HG03439 (cell line): ENCODE measurements around the gene UBE2R2.
"Not testable (repeated sequence)": the region's sequence is repeated elsewhere in the genome, so short reads cannot be mapped to it uniquely, and the experiment has no call there.

ENCODE experiments used
- ATAC-seq: cut with Tn5 transposase; IDR thresholded peaks from one replicate; pipeline ENCODE4 v1.9.1; 2021; ENCODE audit warnings: mild to moderate bottlenecking, moderate library complexity; ENCODE audit not compliant: unreplicated experiment

The UBE2R2 gene

DNA sequence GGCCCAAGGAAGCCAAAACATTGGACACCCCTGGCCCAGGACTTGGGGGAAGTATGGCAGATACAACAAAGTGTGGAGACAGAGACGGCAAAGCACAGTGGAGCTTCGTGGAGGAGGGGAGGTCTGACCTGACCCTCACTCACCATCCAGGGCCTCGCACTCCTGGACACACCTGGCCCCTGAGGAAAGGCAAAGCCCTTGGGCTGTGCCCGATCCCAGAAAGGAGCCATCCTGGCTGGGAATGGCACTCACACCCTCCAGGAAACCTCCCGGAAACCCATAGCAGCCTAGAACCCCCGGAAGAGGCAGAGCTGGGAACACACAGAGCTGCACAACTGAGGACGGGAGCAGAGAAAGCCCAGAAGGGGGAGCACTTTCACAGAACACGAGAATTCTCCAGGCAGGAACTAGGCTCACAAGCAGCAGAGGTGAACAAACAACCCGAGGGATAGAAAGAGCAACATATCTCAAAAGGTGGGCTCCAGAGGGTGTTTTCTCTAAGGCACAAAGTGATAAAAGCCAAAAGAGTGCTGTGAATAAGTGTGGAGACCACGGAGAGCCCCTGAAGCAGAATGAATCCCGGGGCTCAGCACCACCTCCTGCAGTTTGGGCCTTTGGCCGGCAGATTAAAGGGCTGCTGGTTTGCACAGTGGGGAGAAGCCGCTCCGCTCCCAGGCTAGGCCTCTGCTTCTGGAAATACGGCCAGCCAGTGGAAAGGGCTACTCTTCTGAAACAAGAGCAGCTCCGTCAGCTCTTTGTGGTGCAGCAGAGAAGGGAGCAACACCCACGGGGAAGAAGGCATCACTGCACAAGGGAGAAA is 108.2 kb downstream of the UBE2R2 start:
- ATAC-seq: no peak

DNA sequence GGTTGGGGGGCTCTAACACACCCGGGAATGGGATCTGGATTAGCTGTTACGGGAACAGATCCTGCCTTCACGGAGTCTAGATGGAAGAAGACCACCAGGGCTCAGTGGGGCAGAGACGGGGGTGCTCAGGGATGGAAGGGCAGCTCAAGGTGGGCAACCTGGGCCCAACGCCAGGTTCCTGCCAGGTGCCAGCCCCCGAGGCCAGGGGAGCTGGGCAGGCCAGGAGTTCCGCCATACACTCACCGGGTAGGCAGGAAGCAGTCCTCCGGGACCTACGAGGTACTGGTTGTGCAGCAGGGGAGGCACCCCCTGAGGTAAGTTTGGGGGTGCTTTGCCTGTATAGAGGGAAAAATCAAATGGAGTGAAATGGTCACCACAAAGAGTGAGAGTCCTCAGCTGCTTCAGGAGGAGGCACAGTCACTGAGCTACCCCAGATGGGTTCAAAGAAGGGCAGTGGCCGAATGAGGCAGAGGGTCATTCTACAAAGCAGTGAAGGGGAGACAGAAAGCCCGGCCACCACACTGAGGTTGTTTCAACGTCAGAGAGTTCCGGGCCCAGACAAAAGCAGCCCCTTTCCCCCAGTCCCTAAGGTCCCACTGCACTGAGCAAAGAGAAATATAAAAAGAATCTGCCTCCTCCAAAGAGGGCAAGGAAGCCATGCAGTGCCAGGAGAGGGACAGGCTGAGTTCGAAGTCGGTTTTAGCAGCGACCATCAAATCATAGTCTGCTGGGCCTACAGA is 110.0 kb downstream of the UBE2R2 start:
- ATAC-seq: no peak

DNA sequence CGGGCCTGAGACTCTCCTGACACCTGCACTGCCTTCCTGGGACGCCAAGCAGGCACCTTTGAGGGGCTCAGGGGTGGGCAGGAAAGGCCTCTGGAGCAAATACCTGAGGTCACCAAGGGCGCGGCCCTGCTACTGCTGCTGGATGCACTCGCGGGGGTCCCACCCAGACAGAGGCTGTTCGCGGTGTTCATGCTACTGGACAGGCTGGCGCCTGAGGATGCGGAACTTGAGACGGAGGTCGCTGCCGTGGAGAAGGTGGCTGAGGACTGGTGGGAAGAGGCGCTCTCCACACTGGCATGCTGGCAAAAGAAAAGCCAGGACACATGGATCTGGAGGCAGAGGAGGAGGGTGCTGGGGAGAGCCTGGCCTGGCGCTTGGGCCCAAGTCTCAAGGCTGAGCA is 110.7 kb downstream of the UBE2R2 start:
- no peak for ATAC-seq

DNA sequence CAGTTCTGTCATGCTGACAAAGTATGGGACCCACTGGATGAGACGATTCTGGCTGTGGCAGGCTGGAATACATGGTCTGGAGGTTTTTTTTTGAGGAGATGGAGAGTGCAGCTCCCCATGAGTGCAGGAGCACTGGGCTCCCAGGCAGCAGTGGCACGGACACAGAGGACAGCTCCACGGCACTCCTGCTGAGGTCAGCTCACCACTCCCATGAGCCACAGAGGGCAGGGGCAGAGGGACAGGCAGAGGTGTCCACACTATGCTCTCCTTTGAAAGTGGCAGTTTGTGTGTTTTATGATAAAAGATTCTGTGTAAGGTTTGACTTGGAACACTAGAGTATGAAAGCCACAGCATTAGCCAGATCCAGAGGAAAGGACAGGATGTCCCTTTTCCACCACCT is 114.4 kb downstream of the UBE2R2 start:
- no peak for ATAC-seq

DNA sequence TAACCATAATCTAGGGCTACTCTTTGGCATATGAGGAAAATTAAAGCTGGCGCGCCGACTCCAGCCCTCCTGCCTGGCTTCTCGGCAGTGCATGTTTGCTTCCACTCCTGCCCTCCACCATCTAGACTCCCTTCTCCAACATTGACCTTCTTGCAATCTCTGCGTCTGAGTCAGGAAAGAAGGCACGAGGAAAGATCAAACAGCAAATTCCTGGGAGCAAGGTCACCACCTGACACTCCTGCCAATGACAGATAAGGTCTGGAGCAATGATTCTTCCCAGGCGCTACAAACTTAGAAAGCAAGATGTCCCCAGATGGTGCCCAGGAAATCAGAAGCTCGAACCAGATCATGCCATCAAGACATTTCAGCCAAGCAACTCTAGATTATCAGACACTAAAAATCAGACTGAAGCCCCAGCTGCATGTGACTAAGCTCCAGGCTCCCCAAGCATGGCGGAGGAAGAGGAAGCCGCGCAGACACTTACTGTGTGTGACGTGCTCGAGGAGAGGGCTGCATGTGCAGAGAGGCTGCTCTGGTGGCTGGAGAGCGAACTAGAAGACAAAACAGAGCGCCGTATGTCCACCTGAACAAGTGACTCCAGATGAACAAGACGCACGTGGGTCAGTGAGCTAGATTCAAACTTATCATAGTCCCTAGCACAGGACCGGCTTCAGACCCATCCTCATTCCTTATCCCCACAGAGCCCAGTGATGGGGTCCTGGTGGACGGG is 115.3 kb downstream of the UBE2R2 start:
- ATAC-seq: no peak

DNA sequence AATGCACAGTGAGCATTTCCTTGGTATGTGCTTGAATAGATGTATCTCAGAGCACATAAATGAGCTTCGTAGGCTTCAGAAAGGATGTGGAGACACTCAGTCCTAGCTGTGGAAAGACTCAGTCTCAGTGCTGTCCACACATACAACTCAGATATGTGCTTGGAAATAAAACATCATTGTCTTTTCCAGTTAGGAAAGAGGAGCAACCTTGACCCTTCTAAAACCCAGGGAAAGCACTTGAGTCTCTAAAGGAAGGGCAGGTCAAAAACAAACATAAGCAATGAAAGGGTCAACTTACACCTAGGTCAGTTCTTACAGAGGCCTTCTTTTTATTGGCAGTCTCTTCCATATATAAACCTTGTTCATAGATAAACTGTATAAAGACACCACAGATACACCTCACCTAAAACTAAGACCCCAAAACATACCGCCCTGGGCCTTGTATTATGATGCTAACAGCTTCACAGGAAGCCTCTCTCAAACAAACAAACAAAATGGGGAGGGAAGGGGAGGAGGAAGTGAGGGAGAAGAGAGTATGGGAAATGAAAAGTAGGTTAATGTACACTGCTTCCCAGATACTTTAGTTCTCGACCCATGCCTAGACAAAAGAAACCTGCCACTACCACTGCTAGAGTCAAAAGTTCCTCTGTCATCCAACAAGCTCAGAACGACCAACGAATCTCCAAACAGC is 117.4 kb downstream of the UBE2R2 start:
- ATAC-seq: no peak

DNA sequence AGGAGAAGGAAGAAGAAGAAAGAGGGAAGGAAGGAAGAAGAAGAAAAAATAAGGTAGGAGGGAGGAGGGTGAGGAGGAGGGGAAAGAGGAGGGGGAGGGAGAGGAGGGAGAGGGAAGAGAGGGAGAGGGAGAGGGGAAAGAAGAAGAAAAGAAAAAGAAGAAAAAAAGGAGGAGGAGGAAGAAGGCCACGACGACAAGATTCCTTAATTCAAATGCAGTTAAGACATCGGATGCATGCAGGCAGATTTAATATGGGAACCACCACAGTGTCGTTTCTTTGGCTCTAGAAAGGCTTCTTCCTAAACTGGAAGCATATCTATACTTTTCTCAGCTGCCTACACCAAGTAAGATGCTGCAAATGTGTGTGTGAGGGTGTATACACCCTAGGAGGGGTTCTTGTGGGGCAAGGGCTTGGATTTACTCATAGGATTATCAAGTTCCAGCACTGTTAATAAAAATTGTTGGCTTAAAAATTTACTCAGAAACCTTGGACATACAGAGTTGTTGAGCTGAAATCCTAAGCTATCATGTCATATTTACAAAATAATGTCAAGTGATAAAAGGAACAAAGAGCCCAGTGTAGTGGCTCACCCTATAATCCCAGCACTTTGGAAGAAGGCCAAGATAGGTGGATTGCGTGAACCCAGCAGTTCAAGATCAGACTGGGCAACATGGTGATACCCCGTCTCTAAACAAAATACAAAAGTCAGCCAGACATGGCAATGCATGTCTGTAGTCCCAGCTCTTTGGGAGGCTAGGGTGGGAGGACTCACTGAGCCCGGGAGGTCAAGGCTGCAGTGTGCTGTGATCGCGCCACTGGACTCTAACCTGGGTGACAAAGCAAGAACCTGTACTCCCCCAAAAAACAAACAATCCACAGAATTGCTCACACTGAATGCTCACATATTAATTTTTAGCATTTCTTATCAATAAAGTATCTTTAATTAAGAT is 123.2 kb downstream of the UBE2R2 start:
- ATAC-seq: no peak

DNA sequence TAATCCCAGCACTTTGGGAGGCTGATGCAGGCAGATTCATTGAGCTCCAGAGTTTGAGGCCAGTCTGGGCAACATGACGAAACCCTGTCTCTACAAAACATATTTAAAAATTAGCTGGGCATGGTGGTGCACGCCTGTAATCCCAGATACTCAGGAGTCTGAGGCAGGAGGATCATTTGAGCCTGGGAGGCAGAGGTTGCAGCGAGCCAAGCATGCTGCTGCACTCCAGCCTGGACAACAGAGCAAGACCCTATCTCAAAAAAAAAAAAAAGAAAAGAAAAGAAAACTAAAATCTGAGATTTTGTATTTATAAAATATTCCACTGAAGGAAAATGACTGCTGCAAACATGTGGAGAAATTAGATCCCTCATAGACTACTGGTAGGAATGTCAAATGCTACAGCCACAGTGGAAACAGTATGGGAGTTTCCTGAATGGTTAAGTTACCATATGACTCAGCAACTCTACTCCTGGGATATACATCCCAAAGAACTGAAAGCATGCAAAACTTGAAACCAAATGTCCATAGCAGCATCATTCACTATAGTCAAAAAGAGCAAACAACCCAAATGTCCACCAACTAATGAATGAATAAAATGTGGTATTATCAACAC is 125.6 kb downstream of the UBE2R2 start:
- no peak for ATAC-seq

DNA sequence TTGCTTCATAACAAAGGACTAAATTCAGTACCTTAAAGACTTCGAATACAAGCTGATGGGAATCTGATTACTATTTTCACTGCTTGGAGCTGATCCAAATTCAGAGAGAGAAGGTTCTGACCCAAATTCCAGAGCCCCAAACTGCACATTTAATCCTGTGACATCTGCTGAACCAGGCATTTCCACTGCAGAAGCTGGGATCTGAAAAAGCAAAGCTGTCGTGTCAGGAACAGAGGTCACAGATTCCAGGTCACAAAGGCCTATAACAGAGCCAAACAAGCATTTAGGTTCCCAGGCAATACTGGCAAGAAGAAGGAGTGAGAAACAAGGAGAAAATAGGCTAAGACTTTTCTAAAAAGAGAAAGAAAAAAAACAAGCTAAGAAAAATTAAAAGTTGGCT is 126.4 kb downstream of the UBE2R2 start:
- ATAC-seq: no peak

DNA sequence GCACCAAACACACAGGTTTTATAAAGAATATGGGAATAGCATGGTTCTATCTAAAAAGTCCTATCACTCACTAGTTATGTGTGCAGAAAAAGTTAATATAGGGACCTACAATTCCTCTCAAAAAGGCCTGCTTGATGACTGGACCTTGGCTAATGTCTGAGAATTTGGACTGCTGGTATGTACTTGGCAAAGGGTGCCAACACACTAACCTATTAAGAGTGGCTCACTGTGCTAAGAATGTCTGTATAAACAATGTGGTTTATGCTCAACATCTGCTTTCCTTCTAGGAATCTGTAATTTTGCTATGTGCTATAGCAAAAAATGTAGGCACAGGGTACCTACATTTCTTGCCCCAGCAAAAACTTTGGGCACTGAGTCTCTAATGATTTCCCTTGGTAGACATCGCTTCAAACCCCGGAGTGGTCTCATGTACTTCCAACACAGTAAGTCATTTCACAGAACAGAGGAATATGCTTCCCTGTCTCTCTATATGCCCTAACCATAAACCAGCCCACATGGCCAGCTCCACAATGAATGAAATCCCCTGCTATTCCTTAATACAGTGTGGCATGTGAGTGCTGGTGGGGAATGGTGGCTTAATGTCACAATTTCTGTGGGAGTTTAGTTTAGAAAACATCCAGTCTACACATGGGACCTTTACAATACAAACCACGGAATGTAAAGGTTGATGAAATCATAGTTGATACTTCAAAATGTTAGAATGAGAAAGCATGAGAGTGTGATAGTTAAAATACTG is 130.0 kb downstream of the UBE2R2 start:
- no peak for ATAC-seq

DNA sequence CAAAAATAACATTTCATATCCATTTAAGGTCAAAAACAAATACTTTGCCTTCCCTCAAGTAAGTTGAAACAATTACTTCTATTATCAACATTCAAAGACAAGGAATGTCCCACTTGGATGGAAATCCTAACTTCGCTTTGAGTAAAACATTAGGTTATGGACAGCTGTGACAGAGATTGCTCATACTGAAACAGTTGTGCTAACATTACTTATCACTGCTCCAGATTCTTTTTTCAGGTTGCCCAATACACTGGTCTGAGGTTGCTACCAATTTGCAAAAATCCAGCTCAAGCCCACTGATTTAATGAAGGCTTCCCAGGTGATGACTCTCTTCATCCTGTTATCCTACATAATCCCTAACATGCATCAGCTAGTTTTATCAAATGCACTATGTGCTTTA is 133.4 kb downstream of the UBE2R2 start:
- no peak for ATAC-seq

DNA sequence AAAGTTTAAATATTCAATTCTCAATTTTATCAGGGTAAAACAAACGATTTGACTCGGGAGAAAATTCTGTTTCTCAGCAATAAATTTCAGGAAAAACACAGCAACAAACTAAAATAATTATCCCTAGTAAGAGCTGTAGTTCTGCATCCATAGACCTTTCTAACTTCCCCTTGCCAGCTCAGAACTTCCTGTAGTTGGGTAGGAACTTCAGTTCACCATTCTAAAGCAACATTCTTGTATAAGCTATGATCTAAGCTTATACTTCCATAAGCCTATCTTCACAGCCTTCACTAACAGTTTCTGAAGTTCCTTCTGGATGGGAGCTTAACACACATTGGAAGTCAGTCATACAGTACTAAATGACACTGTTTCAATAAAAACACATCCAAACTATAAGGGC is 135.1 kb downstream of the UBE2R2 start:
- ATAC-seq: no peak

DNA sequence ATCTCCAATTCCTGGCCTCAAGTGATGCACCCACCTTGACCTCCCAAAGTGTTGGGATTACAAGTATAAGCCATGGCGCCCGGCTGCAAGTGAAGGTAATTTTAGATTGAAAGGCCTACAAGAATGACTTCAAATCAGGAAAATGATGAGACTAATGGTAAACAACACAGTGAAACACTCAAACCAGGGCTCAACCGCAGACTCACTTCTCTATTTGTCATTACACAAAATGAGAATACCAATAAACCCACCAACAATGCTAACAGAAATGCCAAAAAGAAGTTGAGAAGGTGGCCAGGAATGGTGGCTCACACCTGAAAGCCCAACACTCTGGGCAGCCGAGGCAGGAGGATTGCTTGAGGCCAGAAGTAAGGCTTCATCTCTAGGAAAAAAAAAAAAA is 139.6 kb downstream of the UBE2R2 start:
- no peak for ATAC-seq

DNA sequence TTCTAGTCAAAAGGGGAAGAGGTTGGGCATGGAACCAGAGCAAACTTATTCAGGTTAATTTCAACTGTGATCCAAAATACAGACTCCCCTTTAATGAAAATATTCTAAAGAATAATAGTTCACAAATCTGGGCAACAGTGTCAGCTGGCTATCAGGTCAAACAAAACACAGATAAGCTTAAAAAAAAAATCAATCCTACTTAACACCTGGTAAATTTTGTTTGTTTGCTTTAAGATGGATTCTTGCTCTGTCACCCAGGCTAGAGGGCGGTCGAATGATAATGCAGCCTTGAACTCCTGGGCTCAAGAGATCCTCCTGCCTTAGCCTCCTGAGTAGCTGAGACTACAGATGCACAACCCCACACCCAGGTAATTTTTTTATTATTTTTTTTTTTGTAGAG is 142.8 kb downstream of the UBE2R2 start:
- no peak for ATAC-seq

DNA sequence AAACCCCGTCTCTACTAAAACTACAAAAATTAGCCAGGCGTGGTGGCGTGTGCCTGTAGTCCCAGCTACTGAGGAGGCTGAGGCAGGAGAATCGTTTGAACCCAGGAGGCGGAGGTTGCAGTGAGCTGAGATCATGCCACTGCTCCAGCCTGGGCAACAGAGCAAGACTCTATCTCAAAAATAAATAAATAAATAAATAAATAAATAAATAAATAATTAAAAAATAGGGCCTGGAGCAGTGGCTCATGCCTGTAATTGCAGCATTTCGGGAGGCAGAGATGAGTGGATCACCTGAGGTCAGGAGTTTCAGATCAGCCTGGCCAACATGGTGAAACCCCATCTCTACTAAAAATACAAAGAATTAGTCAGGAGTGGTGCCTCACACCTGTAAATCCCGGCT is 145.5 kb downstream of the UBE2R2 start:
- not testable (repeated sequence) for ATAC-seq

DNA sequence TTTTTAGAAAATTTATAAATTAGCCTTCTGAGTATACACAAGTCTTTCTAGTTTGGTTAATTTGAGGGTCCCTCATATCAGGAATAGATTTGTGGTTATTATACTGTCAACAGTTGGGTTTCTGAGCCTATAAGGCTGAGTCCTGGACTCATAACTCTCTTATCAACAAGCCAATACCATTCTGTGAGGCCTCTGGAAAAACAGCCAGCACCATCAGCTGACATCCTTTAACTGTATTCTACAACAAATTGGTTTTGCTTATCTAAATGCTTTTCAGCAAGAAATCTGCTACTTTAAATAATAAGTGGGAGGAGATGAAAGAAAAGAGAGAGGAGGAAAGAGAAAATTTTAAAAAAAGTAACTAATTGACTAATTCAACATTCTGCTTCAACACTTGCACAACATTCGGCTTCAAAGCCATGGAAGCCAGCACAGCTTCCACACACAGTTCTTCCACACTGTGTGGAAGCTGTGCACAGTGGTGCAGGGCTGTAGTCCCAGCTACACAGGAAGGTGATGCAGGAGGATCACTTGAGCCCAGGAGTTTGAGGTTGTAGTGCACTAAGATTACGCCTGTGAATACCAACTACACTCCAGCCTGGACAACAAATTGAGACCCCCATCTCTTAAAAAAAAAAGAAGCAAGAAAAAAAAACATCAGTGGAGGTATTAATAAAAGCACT is 147.3 kb downstream of the UBE2R2 start:
- no peak for ATAC-seq
